ENCODE measurements around the gene GRB7. TPM values are rescaled to one million over a fixed set of nuclear protein-coding genes. Genes with fewer than 3 reads are reported as not detected.

Gene GRB7
- total and polyA plus RNA-seq, 9 of the 15 experiments (the other 6 are each of a cell fraction or from before 2014, with no cell fraction given): 0.04 to 6.2 (median 2.2) TPM

- no peak for DNase-seq (ENCODE audit: extremely low read depth in 1 of 4, low spot score in 3 of 4)
- intact Hi-C loops (cut with micrococcal nuclease): no loop called here
- Histone ChIP-seq H3K27ac (ENCODE audit: extremely low read depth, low read depth, low read length) (no peak overlapping the region), H3K27me3 (ENCODE audit: control insufficient read depth in 2 of 2, insufficient read depth in 2 of 2, low read length in 2 of 2) (peaks cover 16 to 21% of the 10 kb centered on the region in 2 experiments; a peak in 4 of 5 replicates), H3K36me3 (ENCODE audit: control insufficient read depth, insufficient read depth, low read length) (no peaks in the 10 kb centered on the region), H3K9me3 (replicated peaks; ENCODE audit: control insufficient read depth, insufficient read depth, low read depth, low read length) (no peaks in the 10 kb centered on the region), H3K4me2 (ENCODE audit: insufficient read depth, low read length) (no peak overlapping the region), H3K9me1 (ENCODE audit: control insufficient read depth, insufficient read depth, low read length) (no peaks in the 10 kb centered on the region), H4K20me1 (replicated peaks; ENCODE audit: control insufficient read depth, insufficient read depth, low read length) (no peaks in the 10 kb centered on the region), H3K79me2 (ENCODE audit: control insufficient read depth, insufficient read depth, low read length) (no peaks in the 10 kb centered on the region), H3K4me3 (no peak overlapping the region), H3K4me1 (replicated peaks in 1 of 2; ENCODE audit: control insufficient read depth in 2 of 2, insufficient read depth in 2 of 2, low read length in 2 of 2) (no peaks in the 10 kb centered on the region), H3K9ac (ENCODE audit: insufficient read depth in 1 of 2, low read depth in 2 of 2, low read length in 2 of 2) (no peak overlapping the region), H2AFZ (ENCODE audit: low read depth, low read length) (no peak overlapping the region)
- ChIA-PET POLR2A (interaction anchor here (0.6 to 1.3 kb wide), 3 partner anchors 12 to 25 kb away, joined by 3 to 5 read pairs (median 4); no protein-coding TSS in a partner anchor), CTCF (ENCODE audit: low intra/inter-chr PET ratio) (interaction anchor here (0.6 kb wide), 1 partner anchor 87 kb away, joined by 3 read pairs; no protein-coding TSS in a partner anchor)
- WGBS (ENCODE audit: insufficient coverage, low coverage, missing lambda C conversion rate): 3% methylated on average over 6 of the region's 6 CpGs
- no peak for FAIRE-seq
- no peak for ATAC-seq
- TF ChIP-seq KAT8 (IDR thresholded peaks at IDR 0.05; ENCODE audit: low read depth): no peak
- no peak for TF ChIP-seq RFX7 (CRISPR knock-in tag; IDR thresholded peaks at IDR 0.05)
- TF ChIP-seq SREBF2 (CRISPR knock-in tag; IDR thresholded peaks at IDR 0.05): no peak
- no peak for TF ChIP-seq SMARCE1 (IDR thresholded peaks at IDR 0.05)
- no peak for TF ChIP-seq SP2 (IDR thresholded peaks at IDR 0.05; ENCODE audit: extremely low read depth, low read depth, low read length, poor library complexity, severe bottlenecking)
- TF ChIP-seq ZNF583 (CRISPR knock-in tag; IDR thresholded peaks at IDR 0.05): no peak
- no peak for TF ChIP-seq ZC3H4 (CRISPR knock-in tag; IDR thresholded peaks at IDR 0.05; ENCODE audit: borderline replicate concordance)
- no peak for TF ChIP-seq TBL1XR1 (IDR thresholded peaks at IDR 0.05; ENCODE audit: low read length in 2 of 2)
- no peak for TF ChIP-seq MXI1 (IDR thresholded peaks at IDR 0.05; ENCODE audit: low read depth, low read length)
- TF ChIP-seq MLLT1 (IDR thresholded peaks at IDR 0.05): no peak
- TF ChIP-seq CAMTA2 (CRISPR knock-in tag; conservative IDR thresholded peaks at IDR 0.05): no peak
- TF ChIP-seq RBM34 (IDR thresholded peaks at IDR 0.05; ENCODE audit: borderline replicate concordance, insufficient read depth, low read length): no peak
- no peak for TF ChIP-seq IRF1 (CRISPR knock-in tag; IDR thresholded peaks at IDR 0.05; ENCODE audit: borderline replicate concordance)
- in situ Hi-C loops (cut with MboI): no loop called here
- BruUV-seq (replicated peaks): no TSS peak
Measured at GRCh38 chr17:39781031-39781860, 43.5 kb downstream of the GRB7 start.

All from K562 (cell line).